ENCODE results near the gene DCBLD1.

DNA sequence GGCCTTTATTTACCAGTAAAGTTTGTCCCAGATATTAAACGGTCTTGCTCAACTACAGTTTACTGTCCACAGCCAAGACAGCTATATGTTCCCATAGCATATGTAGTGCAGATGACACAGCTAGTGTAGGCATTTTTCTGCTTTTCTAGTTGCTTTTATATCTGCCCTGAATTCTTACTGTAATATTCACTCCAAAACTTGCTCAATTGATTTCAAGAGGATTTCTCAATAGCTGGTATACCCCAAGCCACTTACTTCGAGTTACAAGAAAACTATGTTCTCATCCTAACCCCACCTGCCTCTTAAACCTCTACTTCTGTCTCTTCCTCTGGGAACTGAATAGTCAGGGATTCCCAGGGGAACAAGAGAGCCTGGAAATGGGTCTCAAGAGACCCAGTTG, 37.9 kb upstream of the DCBLD1 start:
- no peak for TF ChIP-seq CTCF (IDR thresholded peaks at IDR 0.05 in 2 of 3, conservative IDR thresholded peaks at IDR 0.05 in 1 of 3; ENCODE audit: borderline replicate concordance in 1 of 3, insufficient read depth in 1 of 3, low read depth in 2 of 3, low read length in 2 of 3)
- no peak for TF ChIP-seq ZNF274 (IDR thresholded peaks at IDR 0.05; ENCODE audit: low read depth, low read length)
- TF ChIP-seq POLR2AphosphoS5 (IDR thresholded peaks at IDR 0.05; ENCODE audit: low read depth, low read length): no peak
- TF ChIP-seq JUND (IDR thresholded peaks at IDR 0.05): no peak
- no peak for TF ChIP-seq CEBPB (IDR thresholded peaks at IDR 0.05; ENCODE audit: low read depth)
- no peak for TF ChIP-seq FOSL1 (IDR thresholded peaks at IDR 0.05; ENCODE audit: low read depth)
- TF ChIP-seq EZH2 (IDR thresholded peaks at IDR 0.05): no peak
- TF ChIP-seq, protein P1, sequence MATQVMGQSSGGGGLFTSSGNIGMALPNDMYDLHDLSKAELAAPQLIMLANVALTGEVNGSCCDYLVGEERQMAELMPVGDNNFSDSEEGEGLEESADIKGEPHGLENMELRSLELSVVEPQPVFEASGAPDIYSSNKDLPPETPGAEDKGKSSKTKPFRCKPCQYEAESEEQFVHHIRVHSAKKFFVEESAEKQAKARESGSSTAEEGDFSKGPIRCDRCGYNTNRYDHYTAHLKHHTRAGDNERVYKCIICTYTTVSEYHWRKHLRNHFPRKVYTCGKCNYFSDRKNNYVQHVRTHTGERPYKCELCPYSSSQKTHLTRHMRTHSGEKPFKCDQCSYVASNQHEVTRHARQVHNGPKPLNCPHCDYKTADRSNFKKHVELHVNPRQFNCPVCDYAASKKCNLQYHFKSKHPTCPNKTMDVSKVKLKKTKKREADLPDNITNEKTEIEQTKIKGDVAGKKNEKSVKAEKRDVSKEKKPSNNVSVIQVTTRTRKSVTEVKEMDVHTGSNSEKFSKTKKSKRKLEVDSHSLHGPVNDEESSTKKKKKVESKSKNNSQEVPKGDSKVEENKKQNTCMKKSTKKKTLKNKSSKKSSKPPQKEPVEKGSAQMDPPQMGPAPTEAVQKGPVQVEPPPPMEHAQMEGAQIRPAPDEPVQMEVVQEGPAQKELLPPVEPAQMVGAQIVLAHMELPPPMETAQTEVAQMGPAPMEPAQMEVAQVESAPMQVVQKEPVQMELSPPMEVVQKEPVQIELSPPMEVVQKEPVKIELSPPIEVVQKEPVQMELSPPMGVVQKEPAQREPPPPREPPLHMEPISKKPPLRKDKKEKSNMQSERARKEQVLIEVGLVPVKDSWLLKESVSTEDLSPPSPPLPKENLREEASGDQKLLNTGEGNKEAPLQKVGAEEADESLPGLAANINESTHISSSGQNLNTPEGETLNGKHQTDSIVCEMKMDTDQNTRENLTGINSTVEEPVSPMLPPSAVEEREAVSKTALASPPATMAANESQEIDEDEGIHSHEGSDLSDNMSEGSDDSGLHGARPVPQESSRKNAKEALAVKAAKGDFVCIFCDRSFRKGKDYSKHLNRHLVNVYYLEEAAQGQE (IDR thresholded peaks at IDR 0.05; ENCODE audit: low read depth): no peak
- no peak for TF ChIP-seq EGR1 (IDR thresholded peaks at IDR 0.05; ENCODE audit: low read depth)
- TF ChIP-seq SIN3A (IDR thresholded peaks at IDR 0.05; ENCODE audit: low read depth): no peak
- no peak for TF ChIP-seq SRF (IDR thresholded peaks at IDR 0.05; ENCODE audit: low read depth)
